GM10266 (cell line): Measurements from ENCODE around the gene NUFIP1.
"Not testable (repeated sequence)": the region's sequence is repeated elsewhere in the genome, so short reads cannot be mapped to it uniquely, and the experiment has no call there.

Source experiments
- DNase-seq: peaks from one replicate; pipeline ENCODE4 v3.0.0; 2012; ENCODE audit errors: extremely low spot score
- TF ChIP-seq, protein P1 (sequence below): IDR thresholded peaks from 2 replicates; pipeline ENCODE4 v1.5.1; 2012; ENCODE audit warnings: mild to moderate bottlenecking, low read depth; ENCODE audit not compliant: control insufficient read depth, insufficient read depth; ENCODE audit errors: missing control alignments

The NUFIP1 gene

DNA sequence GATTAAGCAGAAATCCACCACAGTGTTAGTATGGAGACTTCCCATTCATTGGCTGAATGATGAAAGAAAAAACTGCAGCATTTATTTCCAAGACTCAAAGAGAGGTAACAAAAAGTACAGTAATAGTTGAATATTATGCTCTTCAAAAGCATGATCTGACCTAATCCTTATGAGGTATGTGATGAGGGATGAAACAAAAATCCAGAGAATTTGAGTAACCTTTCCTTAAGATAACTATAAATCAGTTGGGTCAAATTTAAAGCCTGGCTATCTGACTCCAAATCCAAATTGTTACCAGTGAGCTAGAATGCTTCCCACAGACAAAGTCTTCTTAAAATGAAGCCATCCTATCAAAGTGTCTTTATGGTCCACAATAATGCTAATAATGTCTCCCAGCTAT lies 38.1 kb downstream of the NUFIP1 start:
- DNase-seq, result no peak
- TF ChIP-seq, protein P1, sequence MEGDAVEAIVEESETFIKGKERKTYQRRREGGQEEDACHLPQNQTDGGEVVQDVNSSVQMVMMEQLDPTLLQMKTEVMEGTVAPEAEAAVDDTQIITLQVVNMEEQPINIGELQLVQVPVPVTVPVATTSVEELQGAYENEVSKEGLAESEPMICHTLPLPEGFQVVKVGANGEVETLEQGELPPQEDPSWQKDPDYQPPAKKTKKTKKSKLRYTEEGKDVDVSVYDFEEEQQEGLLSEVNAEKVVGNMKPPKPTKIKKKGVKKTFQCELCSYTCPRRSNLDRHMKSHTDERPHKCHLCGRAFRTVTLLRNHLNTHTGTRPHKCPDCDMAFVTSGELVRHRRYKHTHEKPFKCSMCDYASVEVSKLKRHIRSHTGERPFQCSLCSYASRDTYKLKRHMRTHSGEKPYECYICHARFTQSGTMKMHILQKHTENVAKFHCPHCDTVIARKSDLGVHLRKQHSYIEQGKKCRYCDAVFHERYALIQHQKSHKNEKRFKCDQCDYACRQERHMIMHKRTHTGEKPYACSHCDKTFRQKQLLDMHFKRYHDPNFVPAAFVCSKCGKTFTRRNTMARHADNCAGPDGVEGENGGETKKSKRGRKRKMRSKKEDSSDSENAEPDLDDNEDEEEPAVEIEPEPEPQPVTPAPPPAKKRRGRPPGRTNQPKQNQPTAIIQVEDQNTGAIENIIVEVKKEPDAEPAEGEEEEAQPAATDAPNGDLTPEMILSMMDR, result no peak

DNA sequence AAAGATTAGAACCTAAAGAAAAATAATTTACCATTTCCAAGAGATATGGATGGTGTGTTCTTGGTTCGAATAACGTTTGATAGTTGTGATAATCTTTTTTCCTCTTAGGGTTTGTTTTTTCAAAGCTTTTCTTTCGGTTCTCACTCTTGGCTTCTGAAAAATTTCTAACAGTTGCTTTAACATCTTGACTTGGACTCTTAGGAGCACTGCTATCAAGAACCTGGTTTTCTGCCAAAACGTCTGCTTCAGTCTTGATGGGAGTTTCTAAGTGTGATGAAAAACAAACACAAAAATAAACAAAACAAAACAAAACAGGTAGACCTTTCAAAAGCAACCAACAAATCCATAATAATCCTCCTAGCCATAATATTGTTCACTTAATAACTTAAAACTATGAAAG lies 45.9 kb downstream of the NUFIP1 start:
- DNase-seq, result not testable (repeated sequence)

DNA sequence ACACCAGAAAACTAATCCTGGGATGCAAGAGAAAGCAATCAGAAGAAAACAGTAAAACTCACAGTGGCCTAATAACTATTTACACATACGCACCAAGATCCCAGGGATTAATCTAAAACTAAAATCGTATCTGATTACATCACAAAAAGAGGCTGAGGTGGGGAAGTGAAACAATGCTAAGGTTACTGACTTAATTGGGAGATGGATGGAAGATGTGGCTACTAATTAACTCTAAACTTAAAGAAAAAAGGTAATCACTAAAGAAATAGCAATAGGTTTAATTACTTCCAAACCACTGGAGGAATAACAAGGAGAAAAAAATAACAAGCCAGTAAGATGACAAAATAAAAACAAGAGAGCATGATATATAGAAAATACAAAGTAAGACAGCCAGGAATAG lies 50.4 kb downstream of the NUFIP1 start:
- no peak for DNase-seq
- TF ChIP-seq, protein P1, result no peak

DNA sequence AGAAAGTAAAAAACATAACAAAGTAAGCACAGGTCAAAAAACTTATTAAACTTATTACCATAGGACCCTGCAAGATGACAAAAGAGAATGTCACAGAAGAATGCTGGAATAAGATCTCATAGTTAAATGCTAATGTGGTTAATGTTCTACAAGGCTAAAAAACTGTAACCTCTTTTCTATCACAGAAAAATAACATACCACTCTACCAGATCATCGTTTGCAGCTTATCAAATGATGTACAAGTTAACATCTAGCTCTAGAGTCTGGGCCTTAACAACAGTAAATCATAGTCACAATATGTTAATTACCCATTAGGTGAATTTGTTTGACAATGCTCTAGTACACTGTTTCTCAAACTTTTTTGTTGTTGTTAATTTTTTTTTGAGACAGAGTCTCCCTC lies 53.0 kb downstream of the NUFIP1 start:
- TF ChIP-seq, protein P1, result no peak
- no peak for DNase-seq

DNA sequence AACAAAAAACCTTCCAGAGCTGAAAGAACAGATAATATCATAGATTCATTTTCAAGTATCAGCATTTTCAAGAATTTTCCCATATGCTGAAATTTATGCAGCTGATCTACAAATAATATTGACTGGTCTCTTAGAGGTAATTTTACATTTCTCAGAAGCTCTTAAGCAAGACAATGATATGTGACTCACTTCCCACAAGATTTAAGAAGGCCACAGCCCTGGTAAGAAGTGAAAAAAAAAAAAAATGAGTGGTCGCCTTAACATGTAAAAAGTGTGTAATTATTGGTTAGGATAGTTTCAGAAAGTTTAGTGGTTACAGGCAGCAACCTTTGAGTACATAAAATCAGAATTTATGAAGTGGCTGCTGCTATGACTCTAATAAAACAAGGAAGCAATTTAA lies 54.5 kb downstream of the NUFIP1 start:
- no peak for DNase-seq
- TF ChIP-seq, protein P1, result no peak

DNA sequence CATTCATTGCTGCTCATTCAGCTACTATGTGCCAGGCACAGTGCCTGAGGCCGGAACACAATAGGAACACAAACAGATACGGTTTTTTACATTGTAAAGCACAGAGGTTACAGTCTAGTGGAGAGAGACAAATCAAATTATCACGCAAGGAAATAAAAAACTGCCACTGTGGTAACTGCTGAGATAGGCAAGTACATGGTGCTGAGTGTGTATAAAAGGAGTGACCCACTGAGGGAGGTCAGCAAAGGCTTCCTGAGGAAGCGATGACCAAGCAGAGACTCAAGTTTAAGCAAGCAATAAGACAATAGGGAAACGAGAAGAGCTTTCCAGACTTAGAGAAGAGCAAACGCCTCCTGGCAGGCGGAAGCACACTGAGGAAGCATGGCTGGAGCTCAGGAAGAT lies 56.4 kb downstream of the NUFIP1 start:
- no peak for DNase-seq
- TF ChIP-seq, protein P1, result no peak

DNA sequence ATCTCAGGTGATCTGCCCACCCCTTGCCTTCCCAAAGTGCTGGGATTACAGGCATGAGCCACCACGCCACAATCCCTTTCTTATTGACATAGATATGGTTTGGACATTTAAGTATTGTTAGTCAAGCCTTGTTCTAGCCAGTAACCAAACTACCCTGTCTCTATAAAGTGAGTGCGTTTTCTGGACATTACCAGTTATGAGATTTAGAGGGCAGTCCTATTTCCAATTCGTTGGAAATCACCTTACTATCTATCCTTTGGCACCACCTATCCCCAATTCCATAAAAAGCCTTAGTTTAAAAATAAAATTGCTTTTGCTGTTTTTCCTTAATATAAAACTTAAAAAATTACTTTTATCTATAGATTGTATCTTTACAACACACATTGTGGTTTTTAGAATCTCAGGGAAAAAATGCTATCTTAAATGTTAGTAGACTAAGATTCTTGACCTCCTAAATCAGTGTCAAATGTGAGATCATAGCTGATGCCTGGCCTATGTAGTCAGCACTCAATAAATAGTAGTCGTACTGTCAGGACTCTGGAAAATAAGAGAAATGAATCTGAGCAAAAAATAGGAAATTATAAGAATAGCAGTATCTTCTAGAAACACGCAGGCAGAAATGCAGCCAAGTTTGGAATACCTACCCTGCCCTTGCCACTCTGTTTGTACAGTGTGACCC lies 57.0 kb downstream of the NUFIP1 start:
- DNase-seq, result no peak
- TF ChIP-seq, protein P1, result no peak
